ENCODE measurements around the gene TPT1. TPM values are rescaled to one million over a fixed set of nuclear protein-coding genes. Genes with fewer than 3 reads are reported as not detected.
"Not testable (repeated sequence)": the region's sequence is repeated elsewhere in the genome, so short reads cannot be mapped to it uniquely, and the experiment has no call there.

TPT1 gene
- total RNA-seq, 1 donor from 2014 or later: 5,010 TPM

DNA sequence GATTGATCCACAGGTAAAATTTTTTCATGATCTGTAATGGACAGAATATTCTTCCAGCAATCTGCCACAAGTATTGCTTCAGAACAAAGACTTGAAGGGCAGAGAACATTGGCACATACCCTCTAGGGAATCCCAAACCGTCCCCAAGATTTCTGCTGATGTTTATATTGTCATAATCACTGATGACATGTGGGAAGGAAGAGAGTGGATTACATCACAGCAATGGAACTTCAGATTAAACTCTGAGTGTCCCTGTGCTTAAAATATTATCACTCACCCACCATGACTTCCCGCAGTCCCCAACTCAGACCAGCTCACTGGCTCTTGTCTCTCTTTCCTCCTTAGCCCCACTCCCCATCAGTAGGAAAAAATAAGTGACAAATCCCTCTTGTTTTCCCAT, 8.5 kb upstream of the TPT1 start:
- H3K36me3 ChIP-seq: peaks cover 85% of the 10 kb centered on the region
- no peak overlapping the region for H3K27ac ChIP-seq
- H3K4me1 ChIP-seq: no peaks in the 10 kb centered on the region
- H3K4me3 ChIP-seq: no peak overlapping the region
- ATAC-seq (peak in 1 of 2 donors; percentile 29), DNase-seq (no peak)
- intact Hi-C loops (cut with DNase I): no loop called here
- TF ChIP-seq, protein P1, sequence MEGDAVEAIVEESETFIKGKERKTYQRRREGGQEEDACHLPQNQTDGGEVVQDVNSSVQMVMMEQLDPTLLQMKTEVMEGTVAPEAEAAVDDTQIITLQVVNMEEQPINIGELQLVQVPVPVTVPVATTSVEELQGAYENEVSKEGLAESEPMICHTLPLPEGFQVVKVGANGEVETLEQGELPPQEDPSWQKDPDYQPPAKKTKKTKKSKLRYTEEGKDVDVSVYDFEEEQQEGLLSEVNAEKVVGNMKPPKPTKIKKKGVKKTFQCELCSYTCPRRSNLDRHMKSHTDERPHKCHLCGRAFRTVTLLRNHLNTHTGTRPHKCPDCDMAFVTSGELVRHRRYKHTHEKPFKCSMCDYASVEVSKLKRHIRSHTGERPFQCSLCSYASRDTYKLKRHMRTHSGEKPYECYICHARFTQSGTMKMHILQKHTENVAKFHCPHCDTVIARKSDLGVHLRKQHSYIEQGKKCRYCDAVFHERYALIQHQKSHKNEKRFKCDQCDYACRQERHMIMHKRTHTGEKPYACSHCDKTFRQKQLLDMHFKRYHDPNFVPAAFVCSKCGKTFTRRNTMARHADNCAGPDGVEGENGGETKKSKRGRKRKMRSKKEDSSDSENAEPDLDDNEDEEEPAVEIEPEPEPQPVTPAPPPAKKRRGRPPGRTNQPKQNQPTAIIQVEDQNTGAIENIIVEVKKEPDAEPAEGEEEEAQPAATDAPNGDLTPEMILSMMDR (IDR thresholded peaks at IDR 0.05): no peak
- H3K27me3 ChIP-seq (ENCODE audit: low read depth): no peaks in the 10 kb centered on the region
- H3K9me3 ChIP-seq: no peaks in the 10 kb centered on the region

DNA sequence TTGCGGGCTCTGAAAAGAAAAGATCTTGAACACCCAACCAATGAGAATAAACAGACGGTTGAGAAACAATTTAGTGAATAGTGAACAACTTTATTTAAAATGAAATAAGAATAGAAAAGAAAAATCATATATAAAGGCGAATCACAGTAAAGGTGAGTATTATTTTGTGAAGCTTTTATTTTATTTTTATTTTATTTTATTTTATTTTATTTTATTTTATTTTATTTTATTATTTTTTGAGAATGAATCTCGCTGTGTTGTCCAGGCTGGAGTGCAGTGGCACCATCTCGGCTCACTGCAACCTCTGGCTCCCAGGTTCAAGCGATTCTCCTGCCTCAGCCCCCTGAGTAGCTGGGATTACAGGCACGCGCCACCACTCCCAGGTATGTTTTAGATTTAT, 3.1 kb upstream of the TPT1 start:
- DNase-seq; H3K4me3 ChIP-seq; intact Hi-C loops (cut with DNase I); ATAC-seq; H3K27ac ChIP-seq; H3K9me3 ChIP-seq; H3K27me3 ChIP-seq (ENCODE audit: low read depth): not testable (repeated sequence)
- Histone ChIP-seq H3K36me3 (peaks cover 56% of the 10 kb centered on the region), H3K4me1 (peaks cover 22% of the 10 kb centered on the region)

DNA sequence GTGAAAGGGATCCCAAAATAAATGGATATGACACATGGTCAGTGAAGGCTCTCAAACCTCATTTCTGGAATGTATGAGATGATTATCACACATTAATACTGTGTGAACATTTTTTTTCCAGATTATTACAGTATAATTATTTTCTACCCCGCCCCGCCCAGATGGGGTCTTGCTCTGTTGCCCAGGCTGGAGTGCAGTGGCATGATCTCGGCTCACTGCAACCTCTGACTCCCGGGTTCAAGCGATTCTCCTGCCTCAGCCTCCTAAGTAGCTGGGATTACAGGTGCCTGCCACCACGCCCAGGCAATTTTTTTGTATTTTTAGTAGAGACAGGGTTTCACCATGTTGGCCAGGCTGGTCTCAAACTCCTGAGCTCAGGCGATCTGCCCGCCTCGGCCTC, 2.1 kb upstream of the TPT1 start:
- peaks cover 56% of the 10 kb centered on the region for H3K36me3 ChIP-seq
- H3K4me3 ChIP-seq; DNase-seq; intact Hi-C loops (cut with DNase I); H3K27me3 ChIP-seq (ENCODE audit: low read depth); H3K9me3 ChIP-seq; ATAC-seq; H3K27ac ChIP-seq: not testable (repeated sequence)
- H3K4me1 ChIP-seq: peaks cover 32% of the 10 kb centered on the region

DNA sequence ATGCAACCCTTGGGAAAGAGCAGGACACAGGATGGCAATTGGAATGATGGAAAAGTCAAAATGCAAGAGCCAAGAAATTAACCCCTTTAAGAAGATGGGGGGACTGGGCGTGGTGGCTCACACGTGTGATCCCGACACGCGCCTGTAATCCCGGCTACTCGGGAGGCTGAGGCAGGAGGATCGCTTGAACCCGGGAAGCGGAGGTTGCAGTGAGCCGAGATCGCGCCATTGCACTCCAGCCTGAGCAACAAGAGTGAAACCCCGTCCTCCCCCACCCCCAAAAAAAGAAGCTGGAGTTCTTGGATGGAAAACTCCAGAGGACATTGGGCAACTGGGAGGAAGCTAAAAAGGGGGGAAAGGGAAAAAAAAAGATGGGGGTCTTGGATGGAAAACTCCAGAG, 1.7 kb upstream of the TPT1 start:
- H3K27me3 ChIP-seq (ENCODE audit: low read depth); H3K9me3 ChIP-seq; intact Hi-C loops (cut with DNase I); H3K4me3 ChIP-seq; ATAC-seq; DNase-seq: not testable (repeated sequence)
- Histone ChIP-seq H3K27ac (peak overlapping the region; percentile 100), H3K36me3 (peaks cover 56% of the 10 kb centered on the region), H3K4me1 (peaks cover 36% of the 10 kb centered on the region)

DNA sequence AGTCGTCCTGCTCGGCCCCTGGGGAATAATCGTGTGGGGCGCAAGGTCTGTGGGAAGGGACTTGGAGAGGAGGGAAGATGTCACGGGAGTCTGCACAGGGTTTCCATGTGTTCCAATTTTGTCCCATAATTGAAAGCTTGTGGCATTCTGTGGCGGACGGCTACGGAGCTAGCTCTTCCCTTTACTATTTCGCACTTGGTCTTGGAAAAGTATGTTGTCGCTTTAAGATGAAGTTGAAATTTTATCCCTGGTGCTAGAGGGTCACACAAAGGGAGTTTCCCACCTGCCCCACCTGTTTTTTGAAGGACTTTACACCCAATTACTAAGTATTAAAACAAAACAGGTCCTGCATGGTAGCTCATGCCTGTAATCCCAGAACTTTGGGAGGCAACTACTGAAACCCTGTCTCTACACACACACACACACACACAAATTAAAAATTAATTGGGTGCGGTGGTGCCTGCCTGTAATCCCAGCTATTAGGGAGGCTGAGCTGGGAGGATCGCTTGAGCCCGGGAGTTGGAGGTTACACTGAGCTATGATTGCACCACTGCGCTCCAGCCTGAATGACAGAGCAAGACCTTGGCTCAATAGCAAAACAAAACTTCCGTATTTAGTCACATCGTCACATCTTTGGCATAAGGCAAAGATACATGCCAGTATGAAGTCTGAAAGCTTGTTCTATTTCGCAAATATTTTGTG, 967 bp upstream of the TPT1 start:
- DNase-seq: peak; percentile 71
- Histone ChIP-seq H3K36me3 (peaks cover 57% of the 10 kb centered on the region), H3K27ac (peak overlapping the region; percentile 100), H3K4me3 (peak overlapping the region; percentile 96), H3K9me3 (no peaks in the 10 kb centered on the region), H3K27me3 (ENCODE audit: low read depth) (no peaks in the 10 kb centered on the region), H3K4me1 (peaks cover 43% of the 10 kb centered on the region)
- intact Hi-C loops (cut with DNase I): no loop called here
- TF ChIP-seq, protein P1 (IDR thresholded peaks at IDR 0.05): no peak
- ATAC-seq: peak; percentile 0 to 3

DNA sequence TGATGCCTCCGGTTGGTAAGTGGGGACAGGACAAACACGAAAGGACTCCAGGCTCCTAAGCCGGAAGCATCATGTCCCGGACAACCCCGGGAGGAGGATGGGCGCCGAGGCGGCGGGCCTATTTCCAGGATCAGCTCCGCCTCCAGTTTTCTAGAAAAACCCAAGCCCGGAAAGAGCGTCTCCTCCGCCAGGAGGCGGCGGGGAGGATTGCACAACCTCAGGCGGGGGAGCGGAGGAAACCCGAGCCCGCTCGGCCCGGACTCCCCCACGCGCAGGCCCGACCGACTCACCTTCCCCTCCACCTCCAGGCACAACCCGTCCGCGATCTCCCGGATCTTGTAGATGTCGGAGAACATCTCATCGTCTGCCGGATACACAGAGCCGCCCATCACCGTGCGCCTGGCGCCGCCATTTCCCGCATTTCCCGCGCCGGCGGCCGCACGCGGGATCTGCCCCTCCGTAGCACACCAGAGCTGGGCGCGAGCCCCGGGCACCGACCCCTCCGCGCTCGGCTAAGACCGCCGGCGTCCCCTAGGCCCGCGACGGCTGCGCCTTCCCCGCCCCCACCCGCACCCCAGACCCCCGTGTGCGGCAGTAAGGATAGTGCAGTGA, 455 bp downstream of the TPT1 start:
- intact Hi-C loops (cut with DNase I): no loop called here
- Histone ChIP-seq H3K27ac (peak overlapping the region; percentile 100), H3K4me1 (peaks cover 58% of the 10 kb centered on the region), H3K27me3 (ENCODE audit: low read depth) (no peaks in the 10 kb centered on the region), H3K9me3 (no peaks in the 10 kb centered on the region), H3K4me3 (peak overlapping the region; percentile 96), H3K36me3 (peaks cover 57% of the 10 kb centered on the region)
- DNase-seq (peak; percentile 94), ATAC-seq (peak; percentile 84 to 86)
- TF ChIP-seq, protein P1 (IDR thresholded peaks at IDR 0.05): peak; percentile 52

DNA sequence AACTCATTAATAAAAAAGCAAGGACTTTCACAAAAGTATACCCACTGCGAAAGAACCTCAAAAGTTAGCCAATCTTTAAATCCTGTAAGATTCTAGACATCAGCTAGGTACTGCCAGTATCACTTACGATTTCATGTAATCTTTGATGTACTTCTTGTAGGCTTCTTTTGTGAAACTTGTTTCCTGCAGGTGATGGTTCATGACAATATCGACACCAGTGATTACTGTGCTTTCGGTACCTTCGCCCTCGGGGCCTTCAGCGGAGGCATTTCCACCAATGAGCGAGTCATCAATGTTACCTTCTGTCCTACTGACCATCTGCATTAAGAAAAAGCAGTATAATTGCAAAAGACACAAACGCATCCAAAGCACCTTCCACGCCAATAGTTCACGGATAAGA, 1.1 kb downstream of the TPT1 start:
- intact Hi-C loops (cut with DNase I): no loop called here
- Histone ChIP-seq H3K4me1 (peaks cover 64% of the 10 kb centered on the region), H3K27ac (peak overlapping the region; percentile 100), H3K36me3 (peaks cover 64% of the 10 kb centered on the region), H3K9me3 (no peaks in the 10 kb centered on the region), H3K4me3 (peak overlapping the region; percentile 96), H3K27me3 (ENCODE audit: low read depth) (no peaks in the 10 kb centered on the region)
- TF ChIP-seq, protein P1 (IDR thresholded peaks at IDR 0.05): no peak
- no peak for ATAC-seq
- DNase-seq: no peak
